NCI-H1694 treated with DMSO at 0.1 percent for 48 hours (cell line): ENCODE results near the gene SMURF1.

ENCODE experiments used
- DNase-seq: peaks from one replicate; lab custom pipeline; 2025; lab: John Stamatoyannopoulos, UW

SMURF1 gene

GRCh38 chr7:99141841-99142726 lies 1.8 kb downstream of the SMURF1 start:
- no peak for DNase-seq

DNA sequence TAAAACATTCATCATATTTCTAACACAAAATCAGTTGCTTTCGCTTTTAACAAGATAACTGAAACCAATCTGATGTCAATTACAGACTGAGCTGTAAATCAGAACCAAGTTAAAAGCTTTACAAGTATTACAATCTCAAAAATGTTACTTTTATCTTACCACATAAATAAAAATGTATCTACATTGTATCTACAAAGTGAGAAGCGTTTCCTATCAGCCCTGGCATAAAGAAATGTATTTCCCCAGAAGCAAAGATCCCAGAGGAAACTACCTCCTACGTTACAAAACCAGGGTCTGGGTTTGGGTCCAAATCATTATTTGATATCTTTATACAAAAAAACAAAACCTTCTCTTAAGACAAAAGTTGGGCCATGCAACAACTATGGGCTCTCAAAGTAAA lies 2.6 kb downstream of the SMURF1 start:
- no peak for DNase-seq

GRCh38 chr7:99140813-99141212 lies 3.1 kb downstream of the SMURF1 start:
- DNase-seq = no peak

- DNase-seq = no peak
These were observed 4.9 kb downstream of the SMURF1 start for GRCh38 chr7:99139036-99139435.

DNA sequence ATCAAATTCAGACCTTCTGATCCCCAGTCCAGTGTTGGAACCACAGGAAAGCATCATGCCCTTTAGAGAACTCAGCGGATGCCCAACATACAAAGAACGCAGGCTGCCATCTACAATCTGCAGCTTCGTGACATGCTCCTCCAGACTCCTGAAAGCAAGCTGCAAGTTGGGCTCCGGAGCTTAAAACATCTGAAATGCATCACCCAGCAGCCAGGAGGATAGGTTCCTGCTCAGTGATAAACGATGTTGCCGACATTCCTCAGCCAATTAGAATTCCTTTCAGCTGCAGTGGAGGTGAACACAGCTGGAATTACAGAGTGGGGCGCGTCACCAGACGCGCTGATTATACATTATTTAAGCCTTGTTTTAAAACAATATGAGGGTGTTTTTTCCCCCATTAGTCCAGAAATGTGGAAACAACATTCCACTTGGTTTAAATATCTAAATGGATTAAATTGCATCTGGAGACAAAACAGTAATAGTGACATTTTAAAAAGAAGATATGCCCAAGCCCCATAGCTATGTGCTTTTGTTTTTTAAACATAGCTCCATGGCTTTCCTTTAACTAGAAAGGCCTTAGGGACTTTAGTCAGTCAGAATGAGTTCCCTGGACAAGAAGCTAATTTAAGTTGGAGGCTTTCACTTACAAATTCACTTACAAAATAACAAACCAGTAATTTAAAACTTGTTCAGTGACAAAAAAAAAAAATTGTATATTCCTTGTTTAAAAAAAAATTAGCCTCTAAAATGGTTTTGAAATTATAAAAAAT lies 6.3 kb downstream of the SMURF1 start:
- DNase-seq = no peak

GRCh38 chr7:99135938-99136337 lies 8.0 kb downstream of the SMURF1 start:
- no peak for DNase-seq

DNA sequence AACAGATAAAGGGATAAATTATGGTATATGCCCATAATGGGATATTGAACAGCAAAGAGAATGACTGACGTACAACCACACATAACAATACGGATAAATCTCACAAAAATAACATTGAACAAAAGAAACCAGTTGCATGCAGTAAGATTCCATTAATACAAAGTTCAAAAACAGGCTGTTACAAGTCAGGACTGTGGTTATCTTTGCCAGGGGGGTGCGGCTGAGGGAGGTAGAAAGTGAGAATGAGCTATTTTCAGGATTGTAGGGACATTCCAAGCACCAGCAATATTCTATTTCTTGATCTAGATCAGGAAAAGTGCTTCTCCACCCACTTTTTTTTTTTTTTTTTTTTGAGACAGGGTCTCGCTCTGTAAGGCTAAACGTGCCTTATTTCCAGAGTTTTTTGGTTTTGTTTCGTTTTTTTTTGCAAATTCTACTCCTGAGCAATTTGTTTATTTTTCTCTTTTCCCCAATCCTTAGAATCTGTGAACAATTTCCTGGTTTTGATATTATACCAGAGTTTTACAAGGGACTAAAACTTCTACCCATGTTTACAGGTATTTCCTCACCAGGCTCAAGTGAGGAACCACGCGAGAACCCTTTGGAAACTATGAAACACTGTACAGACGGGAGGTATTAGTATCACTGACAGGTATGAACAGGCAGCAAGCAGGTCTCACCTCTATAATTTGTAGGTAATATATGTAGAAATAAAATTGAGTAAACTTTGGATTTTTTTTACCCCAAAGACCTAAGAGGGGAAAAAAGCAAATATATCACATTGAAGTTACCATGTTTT lies 9.9 kb downstream of the SMURF1 start:
- no peak for DNase-seq

DNA sequence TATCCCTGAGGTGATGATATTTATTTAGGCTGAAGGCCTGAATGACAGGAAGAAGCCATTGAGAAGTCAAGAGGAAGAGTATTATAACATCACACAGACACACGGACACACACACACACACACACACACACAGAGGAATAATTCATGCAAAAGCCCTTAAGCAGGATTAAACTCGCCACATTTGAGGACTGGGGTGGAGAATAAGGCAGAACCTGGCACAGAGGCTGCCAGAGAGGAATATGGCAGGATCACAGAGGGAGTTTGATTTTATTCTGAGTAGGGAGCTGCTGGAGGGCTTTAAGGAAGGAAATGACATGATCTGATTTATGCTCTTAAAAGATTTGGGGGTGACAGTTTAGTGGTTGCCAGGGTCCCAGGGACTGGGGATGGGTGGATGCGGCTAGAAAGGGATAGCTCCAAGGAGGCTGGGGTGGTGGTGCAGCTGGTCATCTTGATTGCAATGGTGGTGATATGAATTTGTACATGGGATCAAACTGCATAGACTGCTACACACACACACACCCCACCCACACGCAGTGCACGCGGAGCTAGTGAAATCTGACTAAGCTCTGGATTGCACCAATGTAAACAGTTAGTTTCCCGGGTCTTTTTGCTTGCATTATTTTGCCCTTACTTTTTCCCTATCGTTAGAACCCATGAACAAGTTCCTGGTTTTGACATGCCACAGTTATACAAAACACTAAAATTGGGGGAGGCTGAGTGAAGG lies 11.2 kb downstream of the SMURF1 start:
- no peak for DNase-seq

DNA sequence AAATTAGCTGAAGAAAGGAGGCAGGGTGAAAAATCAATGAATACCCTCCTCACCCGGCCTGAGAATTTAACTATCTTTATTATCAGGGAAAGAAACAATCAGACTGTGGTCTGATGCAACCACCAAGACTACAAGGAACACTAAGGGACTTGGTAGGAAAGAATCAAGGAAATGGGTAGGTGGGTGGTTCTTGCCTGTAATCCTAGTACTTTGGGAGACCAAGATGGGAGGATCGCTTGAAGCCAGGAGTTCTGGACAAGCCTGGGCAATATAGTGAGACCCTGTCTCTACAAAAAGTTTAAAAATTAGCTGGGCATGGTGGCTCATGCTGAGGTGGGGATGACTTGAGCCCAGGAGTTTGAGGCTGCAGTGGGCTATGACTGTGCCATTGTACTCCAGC lies 12.6 kb downstream of the SMURF1 start:
- no peak for DNase-seq

DNA sequence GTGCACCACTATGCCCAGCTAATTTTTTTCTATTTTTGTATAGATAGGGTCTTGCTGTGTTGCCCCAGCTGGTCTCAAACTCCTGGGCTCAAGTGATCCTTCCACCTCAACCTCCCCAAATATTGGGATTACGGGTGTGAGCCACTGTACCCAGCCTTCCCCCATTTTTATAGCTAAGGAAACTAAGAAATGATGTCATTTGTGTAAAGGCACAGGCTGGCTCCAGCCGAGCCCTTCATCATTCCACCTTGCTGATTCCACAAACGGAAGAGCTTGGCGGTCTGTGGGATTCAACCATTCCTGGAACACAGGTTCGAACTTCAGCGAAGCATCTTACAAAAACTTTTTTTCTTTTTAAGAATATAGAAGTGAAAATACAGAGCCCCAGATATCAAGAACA lies 14.4 kb downstream of the SMURF1 start:
- no peak for DNase-seq

DNA sequence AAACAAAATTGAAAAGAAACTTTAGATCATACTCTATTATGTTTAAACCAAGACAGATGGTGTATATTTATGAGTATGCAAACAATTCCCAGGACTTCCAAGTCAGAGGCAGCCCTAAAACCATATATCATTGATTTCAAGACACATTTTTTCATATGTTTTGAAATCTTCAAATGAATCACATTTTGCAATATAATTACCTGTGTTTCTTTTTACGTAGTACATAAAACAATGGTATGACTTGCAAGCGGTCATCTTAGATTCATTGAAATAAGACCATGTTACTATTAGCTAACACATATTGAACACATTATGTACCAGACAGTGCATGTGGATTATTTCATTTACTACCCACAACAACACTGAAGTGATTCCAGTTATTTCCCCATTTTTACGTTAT lies 14.9 kb downstream of the SMURF1 start:
- DNase-seq = no peak

GRCh38 chr7:99128076-99128950 lies 15.6 kb downstream of the SMURF1 start:
- no peak for DNase-seq

DNA sequence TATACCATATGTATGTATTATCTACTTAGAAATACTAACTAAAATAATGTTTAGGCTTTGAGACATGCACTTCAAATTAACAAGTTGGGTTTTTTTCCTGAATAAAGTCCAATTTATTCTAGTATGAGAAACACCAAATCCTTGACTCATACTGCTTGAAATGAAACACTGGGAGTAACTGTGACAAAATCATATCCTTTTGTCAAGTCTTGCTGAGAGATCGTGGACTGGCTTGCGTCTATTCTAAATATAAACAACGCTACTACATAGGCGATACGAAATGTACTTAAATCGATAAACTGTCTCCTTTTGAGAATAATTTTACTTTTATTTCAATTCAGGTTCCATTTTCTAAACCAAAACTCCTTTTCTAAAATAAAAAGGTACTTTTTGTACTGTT lies 16.3 kb downstream of the SMURF1 start:
- no peak for DNase-seq

DNA sequence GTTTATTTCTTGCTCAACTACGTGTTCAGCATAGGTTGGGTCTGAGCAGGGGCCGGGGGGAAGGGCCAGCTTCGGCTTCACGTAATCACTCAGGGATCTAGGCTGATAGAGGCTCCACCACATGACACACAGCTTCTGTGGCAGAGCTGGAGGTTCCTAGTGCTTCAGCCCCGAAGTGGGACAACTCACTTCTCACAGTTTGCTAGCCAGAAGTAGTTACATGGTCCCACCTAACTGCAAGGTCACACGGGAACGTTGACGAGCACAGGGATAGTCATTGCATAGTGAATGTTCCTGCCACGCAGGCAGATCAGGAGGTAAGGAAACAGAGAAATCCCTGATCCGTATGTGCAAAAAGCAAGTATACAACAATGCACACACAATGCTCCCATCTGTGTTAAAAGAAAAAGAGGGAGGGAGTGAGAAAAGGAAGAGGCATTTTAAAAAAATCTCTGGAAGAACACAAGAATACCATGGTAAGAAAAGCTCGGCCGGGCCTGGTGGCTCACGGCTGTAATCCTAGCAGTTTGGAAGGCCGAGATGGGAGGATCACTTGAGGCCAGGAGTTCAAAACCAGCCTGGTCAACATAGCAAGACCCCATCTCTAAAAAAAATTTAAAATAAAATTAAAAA lies 16.9 kb downstream of the SMURF1 start:
- no peak for DNase-seq

DNA sequence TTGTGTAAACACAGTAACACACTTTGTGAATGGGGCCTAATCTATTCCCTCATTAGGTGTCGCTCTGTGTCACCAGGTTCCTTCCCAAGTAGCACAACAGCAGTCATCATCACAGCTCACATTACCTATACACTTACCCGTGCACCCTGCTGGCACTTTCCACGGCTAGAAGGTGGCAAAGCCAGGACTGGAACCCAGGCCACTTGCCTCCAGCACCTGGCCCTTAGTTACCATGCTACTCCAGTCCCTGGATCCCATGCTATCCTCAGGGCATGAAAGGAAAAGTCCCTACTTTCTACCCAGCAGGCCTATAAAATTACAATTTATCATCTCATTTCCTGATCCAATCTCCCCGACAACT lies 18.4 kb downstream of the SMURF1 start:
- no peak for DNase-seq

GRCh38 chr7:99124751-99125504 lies 19.0 kb downstream of the SMURF1 start:
- no peak for DNase-seq

DNA sequence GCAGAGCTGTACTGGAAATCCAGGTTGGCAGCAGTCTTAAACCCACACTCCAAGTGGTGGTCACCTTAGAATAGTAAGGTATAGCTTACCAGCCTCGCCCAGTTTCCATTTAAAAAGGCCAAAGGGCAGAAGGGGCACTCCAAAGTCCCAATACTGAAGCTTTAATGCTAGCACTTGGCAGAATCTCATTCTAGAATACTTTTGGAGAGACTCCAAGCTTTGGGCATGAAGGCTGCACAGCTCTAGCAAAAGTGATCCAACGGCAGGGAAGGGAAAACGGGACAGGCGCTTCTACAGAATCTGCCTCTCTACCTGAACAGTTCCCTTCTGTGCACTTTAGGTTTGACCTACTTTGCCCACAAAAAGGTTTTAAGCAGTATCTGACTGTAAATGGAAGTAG lies 19.7 kb downstream of the SMURF1 start:
- DNase-seq = no peak

GRCh38 chr7:99123571-99124033 lies 20.3 kb downstream of the SMURF1 start:
- no peak for DNase-seq

DNA sequence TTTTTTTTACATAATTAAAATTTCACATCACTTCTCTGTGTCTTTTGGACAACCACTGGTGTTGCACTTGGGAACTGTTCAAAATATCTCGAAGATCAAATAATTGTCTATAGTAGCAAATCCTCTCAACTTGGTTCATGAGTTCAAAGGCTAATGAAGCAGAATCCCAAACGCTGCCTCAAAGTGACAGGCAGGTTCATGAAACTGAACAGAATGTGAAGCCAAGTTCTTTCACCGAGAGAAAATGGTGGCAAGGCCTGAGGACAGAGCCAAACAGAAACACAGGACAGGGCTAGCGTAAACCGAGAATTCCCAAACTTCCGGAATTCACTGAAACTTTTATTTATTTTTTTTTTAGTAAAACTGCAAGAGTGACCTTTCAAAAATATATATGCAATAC lies 21.1 kb downstream of the SMURF1 start:
- DNase-seq = no peak
